GM23248 (cell line): Measurements from ENCODE around the gene HMG20B.

Experiments
- EZH2 ChIP-seq: fragments of 200-600 bp; sonication (generic); IDR thresholded peaks from 2 replicates; pipeline ENCODE4 v1.6.1; 2018; ENCODE audit warnings: antibody characterized with exemption, mild to moderate bottlenecking; ENCODE audit not compliant: insufficient read depth, poor library complexity, severe bottlenecking
- EZH2phosphoT487 ChIP-seq: fragments of 200-600 bp; sonication (generic); IDR thresholded peaks from 2 replicates; pipeline ENCODE4 v1.6.1; 2018; ENCODE audit warnings: antibody characterized with exemption, moderate library complexity, mild to moderate bottlenecking, low read depth; ENCODE audit not compliant: insufficient read depth

DNA sequence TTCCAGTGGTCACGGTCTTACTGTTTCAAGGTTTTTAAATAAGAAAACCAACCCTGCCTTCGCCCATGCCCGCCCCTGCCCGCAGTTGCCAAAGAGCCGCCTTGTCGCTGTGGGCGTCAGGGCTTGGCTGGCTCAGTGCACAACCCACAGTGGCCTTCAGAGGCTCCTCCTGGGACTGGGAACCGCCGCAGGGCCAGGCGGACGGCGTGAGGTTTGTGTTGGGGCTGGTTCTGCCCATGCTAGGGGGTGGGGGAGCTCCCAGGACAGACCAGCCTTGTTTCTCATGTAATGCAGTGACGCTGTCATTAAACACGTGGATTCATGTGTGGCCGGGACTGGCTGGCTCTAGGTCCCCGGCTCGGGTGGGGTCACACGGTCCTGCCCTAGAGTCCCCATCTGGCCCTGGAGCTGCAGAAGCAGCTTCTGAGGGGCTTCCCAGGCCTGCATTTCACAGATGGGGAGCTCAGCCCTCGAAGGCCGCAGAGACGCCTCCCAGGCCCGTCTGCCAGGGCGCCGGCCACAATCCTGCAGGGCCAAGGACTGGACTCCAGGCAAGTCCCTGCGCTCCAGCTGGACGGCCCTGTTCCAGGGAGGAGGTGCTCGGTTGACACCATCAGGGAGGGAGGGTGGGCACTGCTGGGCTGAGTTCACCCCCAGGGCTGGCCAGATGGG is 36.2 kb upstream of the HMG20B start:
- TF ChIP-seq EZH2, result no peak
- no peak for TF ChIP-seq EZH2phosphoT487
